ENCODE data around the gene HIF3A. TPM values are rescaled to one million over a fixed set of nuclear protein-coding genes. Genes with fewer than 3 reads are reported as not detected.

The HIF3A gene
- total RNA-seq, 1 experiment from 2014 or later = not detected

- TF ChIP-seq POLR2AphosphoS5 (IDR thresholded peaks at IDR 0.05; ENCODE audit: low read depth, low read length) (no peak), REST (IDR thresholded peaks at IDR 0.05; ENCODE audit: insufficient read depth in 1 of 2, low read depth in 2 of 2, low read length in 1 of 2) (no peak), SIN3A (IDR thresholded peaks at IDR 0.05; ENCODE audit: borderline replicate concordance, insufficient read depth, low read depth, low read length) (no peak)
- Histone ChIP-seq H3K9me3 (ENCODE audit: control insufficient read depth, insufficient read depth, low read depth, low read length) (no peaks in the 10 kb centered on the region), H3K27ac (ENCODE audit: low read length) (no peak overlapping the region), H3K4me1 (ENCODE audit: control insufficient read depth, insufficient read depth, low read length) (no peaks in the 10 kb centered on the region), H3K4me3 (ENCODE audit: low read depth in 2 of 2, low read length in 2 of 2) (no peak overlapping the region), H3K27me3 (ENCODE audit: control insufficient read depth, insufficient read depth, low read length) (no peaks in the 10 kb centered on the region), H3K36me3 (ENCODE audit: control insufficient read depth, insufficient read depth, low read length) (0 out of 2 replicates have a peak, but pooled peaks cover 2% of the 10 kb centered on the region)
- ChIA-PET CTCF (interaction anchor here (0.5 kb wide), 1 partner anchor 71 kb away, joined by 3 read pairs; no protein-coding TSS in a partner anchor), POLR2A (no interaction called here)
- in situ Hi-C loops (cut with HindIII; ENCODE audit: low pct_unique_long_range_greater_than_20kb, low sequenced_read_pairs) = no loop called here
- intact Hi-C loops (cut with micrococcal nuclease; ENCODE audit: unreplicated experiment) = loop anchor here (10.0 kb wide), 1 partner anchor 106 kb away; no protein-coding TSS in a partner anchor
- DNase-seq (ENCODE audit: low read depth, low spot score) (no peak), ATAC-seq (no peak)
- BruUV-seq (replicated peaks) = no TSS peak
Observed at GRCh38 chr19:46390866-46391265, 94.0 kb downstream of the HIF3A start.

- Histone ChIP-seq H3K9me3 (ENCODE audit: control insufficient read depth, insufficient read depth, low read depth, low read length) (no peaks in the 10 kb centered on the region), H3K27ac (ENCODE audit: low read length) (no peak overlapping the region), H3K27me3 (ENCODE audit: control insufficient read depth, insufficient read depth, low read length) (no peaks in the 10 kb centered on the region), H3K36me3 (ENCODE audit: control insufficient read depth, insufficient read depth, low read length) (0 out of 2 replicates have a peak, but pooled peaks cover 2% of the 10 kb centered on the region), H3K4me1 (ENCODE audit: control insufficient read depth, insufficient read depth, low read length) (no peaks in the 10 kb centered on the region), H3K4me3 (ENCODE audit: low read depth in 2 of 2, low read length in 2 of 2) (no peak overlapping the region)
- in situ Hi-C loops (cut with HindIII; ENCODE audit: low pct_unique_long_range_greater_than_20kb, low sequenced_read_pairs) = no loop called here
- no peak for DNase-seq (ENCODE audit: low read depth, low spot score)
- TF ChIP-seq REST (IDR thresholded peaks at IDR 0.05; ENCODE audit: insufficient read depth in 1 of 2, low read depth in 2 of 2, low read length in 1 of 2) = no peak
- TF ChIP-seq TCF7L2 (IDR thresholded peaks at IDR 0.05; ENCODE audit: low read depth, low read length) = no peak
- TF ChIP-seq POLR2AphosphoS5 (IDR thresholded peaks at IDR 0.05; ENCODE audit: low read depth, low read length) = no peak
- no peak for TF ChIP-seq CTCF (IDR thresholded peaks at IDR 0.05)
- TF ChIP-seq SIN3A (IDR thresholded peaks at IDR 0.05; ENCODE audit: borderline replicate concordance, insufficient read depth, low read depth, low read length) = no peak
- intact Hi-C loops (cut with micrococcal nuclease; ENCODE audit: unreplicated experiment) = loop anchor here (10.0 kb wide), 1 partner anchor 107 kb away; no protein-coding TSS in a partner anchor
- ChIA-PET CTCF (interaction anchor here (0.5 to 1.0 kb wide), 2 partner anchors 67 to 70 kb away, joined by 3 read pairs; no protein-coding TSS in a partner anchor), POLR2A (no interaction called here)
- no TSS peak for BruUV-seq (replicated peaks)
- ATAC-seq = no peak
Observed at GRCh38 chr19:46391296-46392251, 94.7 kb downstream of the HIF3A start.
